ENCODE data around the gene MOB1B.
A peak's percentile ranks its signal among the peaks of the same experiment; 100 is the strongest.

Gene MOB1B

DNA sequence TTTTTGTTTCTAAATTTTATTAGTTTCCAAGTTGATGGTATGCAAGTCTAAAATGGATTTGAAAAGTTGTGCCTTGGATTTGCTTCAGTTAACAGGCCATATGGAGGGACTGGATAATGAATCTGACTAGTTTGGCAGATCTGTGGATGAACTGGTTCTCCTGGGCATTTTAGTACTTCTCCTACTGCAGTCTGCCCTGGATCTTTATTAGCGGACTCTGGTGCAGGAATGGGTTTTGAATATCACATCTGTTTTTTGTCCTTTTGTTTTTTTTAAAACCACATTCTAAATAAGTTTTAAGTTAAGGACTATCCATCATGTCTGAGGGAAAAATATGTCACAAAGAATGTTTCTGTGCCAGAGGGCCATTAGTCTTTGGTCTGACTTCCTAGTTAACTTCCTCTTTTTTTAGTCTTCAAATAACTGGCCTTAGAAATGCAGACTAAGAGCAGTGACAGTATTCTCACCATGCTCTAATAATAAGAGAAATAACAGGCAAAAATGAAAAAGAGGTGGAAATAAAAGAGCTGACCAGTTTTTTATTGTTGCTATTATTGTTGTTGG is 77.4 kb downstream of the MOB1B start:
- no peak for DNase-seq (ENCODE audit: extremely low spot score)
- ChIA-PET POLR2A (no interaction called here), CTCF (no interaction called here)
- TF ChIP-seq NFRKB (IDR thresholded peaks at IDR 0.05): no peak
- no peak for TF ChIP-seq TARDBP (IDR thresholded peaks at IDR 0.05)
- no peak for TF ChIP-seq FOXK2 (IDR thresholded peaks at IDR 0.05)
- TF ChIP-seq, protein P1, sequence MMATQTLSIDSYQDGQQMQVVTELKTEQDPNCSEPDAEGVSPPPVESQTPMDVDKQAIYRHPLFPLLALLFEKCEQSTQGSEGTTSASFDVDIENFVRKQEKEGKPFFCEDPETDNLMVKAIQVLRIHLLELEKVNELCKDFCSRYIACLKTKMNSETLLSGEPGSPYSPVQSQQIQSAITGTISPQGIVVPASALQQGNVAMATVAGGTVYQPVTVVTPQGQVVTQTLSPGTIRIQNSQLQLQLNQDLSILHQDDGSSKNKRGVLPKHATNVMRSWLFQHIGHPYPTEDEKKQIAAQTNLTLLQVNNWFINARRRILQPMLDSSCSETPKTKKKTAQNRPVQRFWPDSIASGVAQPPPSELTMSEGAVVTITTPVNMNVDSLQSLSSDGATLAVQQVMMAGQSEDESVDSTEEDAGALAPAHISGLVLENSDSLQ (IDR thresholded peaks at IDR 0.05): no peak
- TF ChIP-seq L3MBTL2 (conservative IDR thresholded peaks at IDR 0.05): no peak

DNA sequence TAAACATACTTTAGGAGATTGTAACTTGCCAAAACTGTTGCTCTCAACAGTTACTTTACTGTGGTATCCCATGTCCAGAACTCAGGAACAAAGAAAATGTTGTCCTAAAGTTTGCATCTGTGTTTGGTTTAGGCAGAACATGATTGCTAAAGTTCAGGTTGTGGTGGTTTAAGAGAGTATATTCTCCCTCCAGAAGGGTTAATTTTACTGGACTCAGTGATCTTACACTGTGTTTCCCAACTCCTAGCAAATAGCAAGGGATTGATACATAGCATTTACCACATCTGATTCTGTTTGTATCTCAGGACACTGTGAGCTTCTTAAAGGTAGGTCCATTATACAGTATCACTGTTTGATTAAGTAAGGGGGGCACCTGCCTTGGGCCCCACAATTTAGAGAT is 78.0 kb downstream of the MOB1B start:
- ChIA-PET CTCF (no interaction called here), POLR2A (no interaction called here)
- TF ChIP-seq ELF4 (IDR thresholded peaks at IDR 0.05) (no peak), L3MBTL2 (conservative IDR thresholded peaks at IDR 0.05) (no peak), HDGF (IDR thresholded peaks at IDR 0.05; ENCODE audit: borderline replicate concordance) (no peak), SUZ12 (IDR thresholded peaks at IDR 0.05) (no peak), SP1 (IDR thresholded peaks at IDR 0.05) (no peak), BHLHE40 (IDR thresholded peaks at IDR 0.05; ENCODE audit: borderline replicate concordance) (no peak), CTBP1 (IDR thresholded peaks at IDR 0.05; ENCODE audit: borderline replicate concordance) (no peak), FOXM1 (IDR thresholded peaks at IDR 0.05; ENCODE audit: borderline replicate concordance) (no peak)
- TF ChIP-seq, protein P1 (IDR thresholded peaks at IDR 0.05): no peak
- DNase-seq (ENCODE audit: extremely low spot score): no peak

DNA sequence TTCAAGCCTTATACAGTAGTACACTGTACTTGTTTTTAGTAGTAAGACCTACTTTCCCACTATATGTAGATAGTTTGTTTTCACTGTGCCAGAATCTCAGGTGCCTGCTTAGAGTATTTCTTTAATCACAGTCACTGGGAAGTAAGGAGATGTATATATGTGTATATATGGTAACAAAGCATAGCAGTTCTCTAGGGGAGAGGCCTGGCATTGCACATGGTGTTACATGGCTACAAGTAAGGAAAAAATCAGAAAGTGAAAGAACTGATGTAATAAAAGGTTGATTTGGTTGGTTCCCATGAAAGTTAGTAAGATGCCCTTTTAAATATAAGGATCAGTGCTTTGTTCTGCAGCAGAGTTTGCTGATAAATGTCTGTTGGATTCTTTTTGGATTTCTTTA is 81.9 kb downstream of the MOB1B start:
- POLR2A ChIA-PET: no interaction called here
- CTCF ChIA-PET: no interaction called here
- DNase-seq (ENCODE audit: extremely low spot score): no peak
- no peak for TF ChIP-seq ARNT (IDR thresholded peaks at IDR 0.05)
- TF ChIP-seq ZNF384 (IDR thresholded peaks at IDR 0.05): no peak
- TF ChIP-seq HDGF (IDR thresholded peaks at IDR 0.05; ENCODE audit: borderline replicate concordance): no peak

DNA sequence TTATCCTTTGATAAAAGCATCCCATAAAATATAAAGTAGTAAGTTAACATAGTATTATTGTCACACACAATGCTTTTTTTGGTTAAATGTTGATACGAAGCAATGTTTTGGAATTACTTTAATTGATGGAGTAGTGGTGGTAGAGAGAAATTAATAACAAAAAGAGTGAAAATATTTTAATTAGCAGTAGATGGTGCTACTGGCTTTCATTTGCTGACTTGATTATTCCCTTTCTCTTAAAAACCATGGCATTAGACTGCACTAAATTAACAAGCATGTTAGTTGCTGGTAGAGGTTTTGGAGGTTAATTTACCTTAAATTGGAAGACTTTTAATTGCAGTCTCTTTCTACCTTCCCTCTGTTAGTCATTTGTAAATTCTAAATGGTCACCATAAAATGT is 82.4 kb downstream of the MOB1B start:
- POLR2A ChIA-PET: no interaction called here
- CTCF ChIA-PET: no interaction called here
- DNase-seq (ENCODE audit: extremely low spot score): no peak
- TF ChIP-seq FOXK2 (IDR thresholded peaks at IDR 0.05): no peak
- TF ChIP-seq FOXM1 (IDR thresholded peaks at IDR 0.05; ENCODE audit: borderline replicate concordance): no peak
- TF ChIP-seq TARDBP (IDR thresholded peaks at IDR 0.05): no peak
- no peak for TF ChIP-seq CTBP1 (IDR thresholded peaks at IDR 0.05; ENCODE audit: borderline replicate concordance)
- TF ChIP-seq NFRKB (IDR thresholded peaks at IDR 0.05): no peak
- no peak for TF ChIP-seq ARNT (IDR thresholded peaks at IDR 0.05)
- TF ChIP-seq ELF4 (IDR thresholded peaks at IDR 0.05): no peak
- TF ChIP-seq, protein P1 (IDR thresholded peaks at IDR 0.05): no peak
- TF ChIP-seq FOXA1 (IDR thresholded peaks at IDR 0.05): no peak
- no peak for TF ChIP-seq SUZ12 (IDR thresholded peaks at IDR 0.05)
- no peak for TF ChIP-seq HDGF (IDR thresholded peaks at IDR 0.05; ENCODE audit: borderline replicate concordance)
- no peak for TF ChIP-seq SP1 (IDR thresholded peaks at IDR 0.05)
- no peak for TF ChIP-seq LEF1 (IDR thresholded peaks at IDR 0.05; ENCODE audit: borderline replicate concordance)
- TF ChIP-seq BHLHE40 (IDR thresholded peaks at IDR 0.05; ENCODE audit: borderline replicate concordance): no peak
- TF ChIP-seq ZNF384 (IDR thresholded peaks at IDR 0.05): no peak
- no peak for TF ChIP-seq L3MBTL2 (conservative IDR thresholded peaks at IDR 0.05)

DNA sequence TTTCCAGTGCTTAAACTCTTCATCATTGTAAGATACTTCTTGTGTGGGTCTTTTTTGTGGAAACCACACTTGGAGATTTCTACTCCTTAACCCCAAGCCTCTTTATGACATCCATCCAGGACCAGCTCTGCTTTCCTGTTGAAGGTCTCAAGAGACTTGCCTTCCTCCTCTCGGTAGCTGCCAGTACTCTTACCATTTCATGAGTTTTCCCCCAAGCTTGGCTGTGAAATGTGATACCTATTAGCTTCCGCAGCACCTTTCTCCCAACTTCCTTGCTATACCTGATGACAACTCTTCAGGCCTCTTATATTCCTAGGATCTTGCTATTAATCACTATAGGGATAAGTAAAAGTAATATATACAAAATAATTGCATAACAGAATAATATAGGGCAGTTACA is 89.4 kb downstream of the MOB1B start:
- no peak for DNase-seq (ENCODE audit: extremely low spot score)
- POLR2A ChIA-PET: no interaction called here
- CTCF ChIA-PET: no interaction called here
- no peak for TF ChIP-seq SUZ12 (IDR thresholded peaks at IDR 0.05)
- TF ChIP-seq ELF4 (IDR thresholded peaks at IDR 0.05): no peak
- TF ChIP-seq CTBP1 (IDR thresholded peaks at IDR 0.05; ENCODE audit: borderline replicate concordance): no peak
- no peak for TF ChIP-seq TARDBP (IDR thresholded peaks at IDR 0.05)
- no peak for TF ChIP-seq NFRKB (IDR thresholded peaks at IDR 0.05)
- TF ChIP-seq ARNT (IDR thresholded peaks at IDR 0.05): no peak
- no peak for TF ChIP-seq FOXM1 (IDR thresholded peaks at IDR 0.05; ENCODE audit: borderline replicate concordance)
- TF ChIP-seq FOXK2 (IDR thresholded peaks at IDR 0.05): no peak
- no peak for TF ChIP-seq BHLHE40 (IDR thresholded peaks at IDR 0.05; ENCODE audit: borderline replicate concordance)
- no peak for TF ChIP-seq SP1 (IDR thresholded peaks at IDR 0.05)
- TF ChIP-seq, protein P1 (IDR thresholded peaks at IDR 0.05): no peak
- no peak for TF ChIP-seq FOXA1 (IDR thresholded peaks at IDR 0.05)
- TF ChIP-seq L3MBTL2 (conservative IDR thresholded peaks at IDR 0.05): no peak
- no peak for TF ChIP-seq ZNF384 (IDR thresholded peaks at IDR 0.05)
- no peak for TF ChIP-seq LEF1 (IDR thresholded peaks at IDR 0.05; ENCODE audit: borderline replicate concordance)
- no peak for TF ChIP-seq HDGF (IDR thresholded peaks at IDR 0.05; ENCODE audit: borderline replicate concordance)

DNA sequence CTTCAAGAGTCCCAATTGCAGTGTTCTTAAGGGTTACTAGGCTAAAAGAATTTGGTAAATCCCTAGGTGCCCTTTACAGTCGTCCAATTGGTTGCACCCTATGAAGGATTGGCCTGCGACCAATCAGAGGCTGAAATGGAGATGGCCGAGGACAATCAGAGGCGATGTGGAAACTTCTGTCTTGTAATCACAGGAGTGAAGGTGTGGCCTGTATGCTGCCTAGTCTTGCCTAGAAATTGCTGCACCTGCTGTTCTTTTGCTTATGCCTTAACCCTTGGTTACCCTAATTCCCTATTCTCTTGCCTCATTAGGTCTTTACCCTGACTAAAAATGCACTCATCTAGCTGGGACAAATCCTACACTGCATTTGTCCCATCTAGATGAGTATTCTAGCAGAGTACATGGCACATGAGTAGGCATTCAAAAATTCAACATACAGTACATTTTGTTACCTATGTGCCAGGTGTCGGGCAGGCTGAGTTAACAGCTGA is 90.3 kb downstream of the MOB1B start:
- ChIA-PET POLR2A (interaction anchor here (1.3 to 2.1 kb wide), 3 partner anchors 16 to 154 kb away, joined by 4 to 11 read pairs (median 8); partner anchors contain the start of gene MOB1B), CTCF (interaction anchor here (0.6 kb wide), 1 partner anchor 12 kb away, joined by 3 read pairs; no protein-coding TSS in a partner anchor)
- TF ChIP-seq LEF1 (IDR thresholded peaks at IDR 0.05; ENCODE audit: borderline replicate concordance): no peak
- TF ChIP-seq, protein P1 (IDR thresholded peaks at IDR 0.05): peak; percentile 76
- no peak for DNase-seq (ENCODE audit: extremely low spot score)

All from HEK293T (cell line).